Stomach (tissue), 9 donors: ENCODE measurements around the gene TBC1D8. TPM values are rescaled to one million over a fixed set of nuclear protein-coding genes. Genes with fewer than 3 reads are reported as not detected.

ENCODE experiments used
- DNase-seq, 2 donors: peaks; one replicate each; pipeline versions ENCODE4 v3.0.0 to v3.0.0-alpha.2; 2013 to 2019
- H3K27ac ChIP-seq, 5 donors: fragments of 200-600 bp in 4 of 5; sonication (generic) in 4 of 5; one replicate each; pipeline ENCODE4 v1.5.1; 2013 to 2019; ENCODE audit warnings: mild to moderate bottlenecking in 1 of 5, moderate library complexity in 1 of 5
- H3K27me3 ChIP-seq, 3 donors: fragments of 200-600 bp; sonication (generic); one replicate each; pipeline ENCODE4 v1.5.1; 2017 to 2019; ENCODE audit warnings: mixed run types in 1 of 3
- H3K36me3 ChIP-seq, 4 donors: fragments of 200-600 bp; sonication (generic); 1 replicate in 3 of 4; 2 replicates in 1 of 4; pipeline ENCODE4 v1.5.1; 2016 to 2019
- H3K4me1 ChIP-seq, 4 donors: fragments of 200-600 bp; sonication (generic); one replicate each; pipeline ENCODE4 v1.5.1; 2016 to 2019
- H3K4me3 ChIP-seq, 4 donors: fragments of 200-600 bp; sonication (generic) in 3 of 4; one replicate each; pipeline ENCODE4 v1.5.1; 2016 to 2019; ENCODE audit warnings: mild to moderate bottlenecking in 1 of 4
- H3K9me3 ChIP-seq, 4 donors: fragments of 200-600 bp; sonication (generic); one replicate each; pipeline ENCODE4 v1.5.1; 2016 to 2019
- CTCF ChIP-seq, 7 experiments: fragments of 450-650 bp in 4 of 7; fragments of 200-600 bp in 3 of 7; sonication (generic) in 3 of 7; IDR thresholded peaks; one replicate each; pipeline ENCODE4 v1.5.1; 2016 to 2019; ENCODE audit warnings: antibody characterized with exemption in 7 of 7, control low read depth in 2 of 7, mild to moderate bottlenecking in 1 of 7
- EP300 ChIP-seq: sonication (generic); formaldehyde crosslinking; IDR thresholded peaks from one replicate; pipeline ENCODE4 v1.6.1; 2017; ENCODE audit warnings: antibody characterized with exemption
- POLR2A ChIP-seq, 4 donors: fragments of 450-650 bp; IDR thresholded peaks; one replicate each; pipeline ENCODE4 v1.6.1; 2016; ENCODE audit warnings: antibody characterized with exemption in 4 of 4, control low read depth in 2 of 4, mild to moderate bottlenecking in 1 of 4, moderate library complexity in 1 of 4
- POLR2AphosphoS5 ChIP-seq, 3 donors: sonication (generic); formaldehyde crosslinking; IDR thresholded peaks; one replicate each; pipeline ENCODE4 v1.6.1; 2016; ENCODE audit warnings: antibody characterized with exemption in 3 of 3
- WGBS, 5 donors: extraction: QIAGEN DNeasy Blood & Tissue Kit in 3 of 5; methylation state at CpG; one replicate each; pipeline versions ENCODE4 v1.1.5 to v1.1.7; 2013 to 2018; 5-methylcytosine and 5-hydroxymethylcytosine counted together
- intact Hi-C: fragments of 100-400 bp; cut with DNase I; formaldehyde crosslinking; loops from one replicate; pipeline ENCODE4 v1.15.1; 2023; ENCODE audit warnings: low total_unique reads
- polyA plus RNA-seq, 3 donors: library from polyadenylated mRNA; stranded (reverse); fragments of 200-250 nt; gene quantifications; one replicate each; pipeline ENCODE4 v1.2.3, GENCODE V29; 2013
- total RNA-seq, 5 donors: library from RNA; depleted of rRNA; stranded (reverse); fragments of >200 nt; gene quantifications; one replicate each; pipeline versions ENCODE4 v1.1.0 to v1.2.3, GENCODE V29; 2014 to 2016
- donor health status: healthy with polysubstance abuse.
- donor health status: Bipolar disorder and iron deficiency.
- donor health status: healthy.

Gene TBC1D8
- total and polyA plus RNA-seq, 8 donors, result 9.9 to 179 (median 74.9) TPM

GRCh38 chr2:100980046-100980445 is 171.1 kb downstream of the TBC1D8 start:
- Histone ChIP-seq H3K9me3 (no peaks in the 10 kb centered on the region), H3K4me3 (no peak overlapping the region), H3K36me3 (peaks cover 22 to 87% (median 73%) of the 10 kb centered on the region in 4 donors), H3K4me1 (peaks cover 0 to 14% (median 5%) of the 10 kb centered on the region in 4 donors), H3K27me3 (no peaks in the 10 kb centered on the region), H3K27ac (peak overlapping the region in 1 of 5 donors; percentile 22)
- no peak for DNase-seq
- TF ChIP-seq CTCF (IDR thresholded peaks at IDR 0.05) (no peak), POLR2AphosphoS5 (IDR thresholded peaks at IDR 0.05) (no peak), POLR2A (IDR thresholded peaks at IDR 0.05) (no peak), EP300 (no peak)
- WGBS, 5 donors, result 90 to 94% (median 92%) methylated on average over 12 of the region's 12 CpGs
- intact Hi-C loops, result loop anchor here (5.0 kb wide), 2 partner anchors 248 to 368 kb away; no protein-coding TSS in a partner anchor

- peaks cover 0 to 14% (median 3%) of the 10 kb centered on the region in 4 donors for H3K4me1 ChIP-seq
- no peaks in the 10 kb centered on the region for H3K9me3 ChIP-seq
- no peaks in the 10 kb centered on the region for H3K27me3 ChIP-seq
- H3K27ac ChIP-seq, result peak overlapping the region in 3 of 5 donors; percentile 41 to 76 (median 62)
- 66 to 84% (median 75%) methylated on average over 16 of the region's 16 CpGs for WGBS, 5 donors
- intact Hi-C loops, result no loop called here
- no peak for DNase-seq
- TF ChIP-seq POLR2AphosphoS5 (IDR thresholded peaks at IDR 0.05), result peak in 2 of 3 donors; percentile 36
- TF ChIP-seq CTCF (IDR thresholded peaks at IDR 0.05), result no peak
- H3K36me3 ChIP-seq, result peaks cover 22 to 97% (median 85%) of the 10 kb centered on the region in 4 donors
- no peak overlapping the region for H3K4me3 ChIP-seq
Observed at GRCh38 chr2:100978582-100979191, 172.5 kb downstream of the TBC1D8 start.

- TF ChIP-seq POLR2A (IDR thresholded peaks at IDR 0.05) (no peak), CTCF (IDR thresholded peaks at IDR 0.05) (no peak), POLR2AphosphoS5 (IDR thresholded peaks at IDR 0.05) (no peak), EP300 (no peak)
- DNase-seq, result peak in 1 of 2 donors; percentile 19
- no peak overlapping the region for H3K4me3 ChIP-seq
- no peaks in the 10 kb centered on the region for H3K9me3 ChIP-seq
- no peaks in the 10 kb centered on the region for H3K27me3 ChIP-seq
- H3K27ac ChIP-seq, result peak overlapping the region in 3 of 5 donors; percentile 19 to 76 (median 62)
- intact Hi-C loops, result no loop called here
- H3K36me3 ChIP-seq, result peaks cover 21 to 97% (median 86%) of the 10 kb centered on the region in 4 donors
- peaks cover 0 to 14% (median 0%) of the 10 kb centered on the region in 4 donors for H3K4me1 ChIP-seq
- 86 to 95% (median 92%) methylated on average over 11 to 12 of the region's 12 CpGs for WGBS, 5 donors
Observed at GRCh38 chr2:100977511-100977910, 173.7 kb downstream of the TBC1D8 start.

- Histone ChIP-seq H3K4me1 (peaks cover 0 to 14% (median 0%) of the 10 kb centered on the region in 4 donors), H3K27me3 (no peaks in the 10 kb centered on the region), H3K27ac (peak overlapping the region in 3 of 5 donors; percentile 19 to 76 (median 62)), H3K4me3 (no peak overlapping the region), H3K36me3 (peaks cover 16 to 97% (median 86%) of the 10 kb centered on the region in 4 donors), H3K9me3 (no peaks in the 10 kb centered on the region)
- intact Hi-C loops, result no loop called here
- WGBS, 5 donors, result 63 to 90% (median 84%) methylated on average over 18 to 19 of the region's 19 CpGs
- TF ChIP-seq CTCF (IDR thresholded peaks at IDR 0.05) (no peak), EP300 (no peak), POLR2AphosphoS5 (IDR thresholded peaks at IDR 0.05) (peak; percentile 39 to 79 (median 39)), POLR2A (IDR thresholded peaks at IDR 0.05) (no peak)
- DNase-seq, result peak in 1 of 2 donors; percentile 59
Observed at GRCh38 chr2:100976645-100977391, 174.4 kb downstream of the TBC1D8 start.
